Glutamatergic neuron (in vitro differentiated cells): ENCODE data around the gene GRSF1. TPM values are rescaled to one million over a fixed set of nuclear protein-coding genes. Genes with fewer than 3 reads are reported as not detected.
"Not testable (repeated sequence)": the region's sequence is repeated elsewhere in the genome, so short reads cannot be mapped to it uniquely, and the experiment has no call there.

Source experiments
- DNase-seq: peaks from one replicate; pipeline ENCODE4 v3.0.0; 2022
- H3K27ac Mint-ChIP-seq: one replicate; pipeline ENCODE4 v1.8.0; 2020; ENCODE audit warnings: mild to moderate bottlenecking, mixed read lengths, inconsistent platforms; ENCODE audit not compliant: unreplicated experiment
- H3K27me3 Mint-ChIP-seq: one replicate; pipeline ENCODE4 v1.8.0; 2020; ENCODE audit warnings: mild to moderate bottlenecking, moderate library complexity, mixed read lengths, inconsistent platforms; ENCODE audit not compliant: unreplicated experiment
- H3K36me3 Mint-ChIP-seq: one replicate; pipeline ENCODE4 v1.8.0; 2020; ENCODE audit warnings: mild to moderate bottlenecking, mixed read lengths, inconsistent platforms; ENCODE audit not compliant: unreplicated experiment
- H3K4me1 Mint-ChIP-seq: one replicate; pipeline ENCODE4 v1.8.0; 2020; ENCODE audit warnings: mild to moderate bottlenecking, low read depth, mixed read lengths, inconsistent platforms; ENCODE audit not compliant: unreplicated experiment
- H3K4me3 Mint-ChIP-seq: one replicate; pipeline ENCODE4 v1.8.0; 2020; ENCODE audit warnings: mild to moderate bottlenecking, mixed read lengths, inconsistent platforms; ENCODE audit not compliant: unreplicated experiment
- H3K9me3 Mint-ChIP-seq: one replicate; pipeline ENCODE4 v1.8.0; 2020; ENCODE audit warnings: mild to moderate bottlenecking, moderate library complexity, mixed read lengths, inconsistent platforms; ENCODE audit not compliant: unreplicated experiment
- CTCF ChIP-seq: fragments of 200-600 bp; sonication (generic); IDR thresholded peaks from one replicate; pipeline ENCODE4 v1.5.0; 2021; ENCODE audit not compliant: partially characterized antibody, unreplicated experiment
- total RNA-seq: library from RNA; stranded (reverse); fragmentation: NEBNext Ultra II Directional; extraction: Animal tissue kit (Norgen Biotek cat#: 25700); gene quantifications from one replicate; pipeline ENCODE4 v1.2.1, GENCODE V29; 2021; ENCODE audit not compliant: unreplicated experiment

Gene GRSF1
- total RNA-seq, 1 donor from 2014 or later, result 61.1 TPM

DNA sequence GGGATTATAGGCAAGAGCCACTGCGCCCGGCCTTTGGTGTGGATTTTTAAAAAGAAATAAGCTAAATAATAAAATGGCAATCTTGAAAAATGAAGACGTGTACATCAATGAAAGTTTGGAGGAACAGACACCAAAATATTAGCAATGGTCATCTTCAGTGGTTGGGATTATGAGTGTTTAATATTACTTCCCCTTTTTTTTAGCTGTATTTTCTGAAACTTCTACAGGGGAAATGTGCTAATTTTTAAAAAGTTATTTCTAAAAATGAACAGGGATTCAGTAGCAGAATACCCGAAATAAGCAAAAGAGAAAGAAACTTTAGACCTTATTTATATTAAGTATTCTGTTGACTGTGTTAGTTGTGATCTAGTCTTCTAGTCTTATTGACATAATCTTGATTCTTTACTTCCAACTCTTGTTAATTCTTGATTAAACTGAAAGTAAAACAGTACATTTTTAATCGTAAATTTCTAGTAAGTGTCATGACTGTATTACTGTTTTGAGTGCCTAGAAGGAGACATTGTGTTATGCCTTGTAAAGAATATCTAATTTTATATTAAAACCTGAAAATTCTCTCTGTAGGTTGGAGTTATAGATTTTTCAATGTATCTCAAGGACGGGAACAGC, 66.6 kb downstream of the GRSF1 start:
- no peak for DNase-seq
- no peaks in the 10 kb centered on the region for H3K36me3 Mint-ChIP-seq
- H3K9me3 Mint-ChIP-seq, result no peaks in the 10 kb centered on the region
- H3K27me3 Mint-ChIP-seq, result no peaks in the 10 kb centered on the region
- H3K27ac Mint-ChIP-seq, result no peak overlapping the region
- no peak overlapping the region for H3K4me3 Mint-ChIP-seq
- no peaks in the 10 kb centered on the region for H3K4me1 Mint-ChIP-seq
- TF ChIP-seq CTCF, result no peak

- not testable (repeated sequence) for H3K4me1 Mint-ChIP-seq, DNase-seq, H3K9me3 Mint-ChIP-seq, H3K27me3 Mint-ChIP-seq, H3K36me3 Mint-ChIP-seq, H3K4me3 Mint-ChIP-seq, H3K27ac Mint-ChIP-seq
Observed at GRCh38 chr4:70769396-70769795, 70.3 kb downstream of the GRSF1 start.

DNA sequence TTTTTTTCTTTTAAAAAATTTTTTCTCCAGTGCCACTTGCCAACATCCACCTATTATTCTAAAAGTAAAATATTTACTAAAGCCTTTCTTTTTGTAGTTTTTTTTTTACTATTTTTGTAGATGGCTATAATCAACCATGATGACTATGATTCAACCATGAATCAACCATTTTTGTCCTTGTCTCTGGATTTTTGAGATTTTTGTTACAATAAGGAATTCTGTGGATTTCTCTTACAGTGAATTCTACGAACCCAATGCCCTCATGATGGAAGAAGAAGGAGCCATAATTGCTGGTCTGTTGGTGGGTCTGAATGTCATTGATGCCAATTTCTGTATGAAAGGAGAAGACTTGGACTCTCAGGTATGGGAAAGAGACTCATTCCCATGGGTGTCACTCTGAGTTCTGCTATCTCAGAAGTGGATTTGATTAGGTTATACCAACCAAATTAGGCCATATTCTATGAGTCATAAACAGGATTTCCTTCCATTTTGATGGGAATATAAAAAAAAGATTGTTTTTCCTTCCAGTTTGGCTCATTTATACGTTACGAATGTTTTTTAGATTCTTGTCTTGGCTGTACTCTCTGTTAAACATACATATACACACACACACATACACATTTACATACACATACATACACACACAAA, 71.3 kb downstream of the GRSF1 start:
- Mint-ChIP-seq H3K4me3 (no peak overlapping the region), H3K27ac (no peak overlapping the region), H3K27me3 (no peaks in the 10 kb centered on the region), H3K36me3 (no peaks in the 10 kb centered on the region), H3K4me1 (no peaks in the 10 kb centered on the region), H3K9me3 (no peaks in the 10 kb centered on the region)
- no peak for DNase-seq
- TF ChIP-seq CTCF, result no peak

Other genes with a start within 250 kb of the GRSF1 start
- gene AMBN, start 247.6 kb downstream of the GRSF1 start, total RNA-seq, result not detected
- gene ENAM, start 211.1 kb downstream of the GRSF1 start, total RNA-seq, result not detected
- gene JCHAIN, start 173.4 kb downstream of the GRSF1 start, total RNA-seq, result not detected
- 23.5 TPM for gene UTP3, start 151.4 kb downstream of the GRSF1 start, total RNA-seq
- gene RUFY3, start 117.9 kb downstream of the GRSF1 start, total RNA-seq, result 291 TPM
- gene MOB1B, start 62.5 kb upstream of the GRSF1 start, total RNA-seq, result 24.6 TPM
- gene DCK, start 153.8 kb upstream of the GRSF1 start, total RNA-seq, result 10.8 TPM